Fibroblast of skin of abdomen (primary cell): Measurements from ENCODE around the gene SCAI.
"Not testable (repeated sequence)": the region's sequence is repeated elsewhere in the genome, so short reads cannot be mapped to it uniquely, and the experiment has no call there.

Experiments used
- DNase-seq: peaks from one replicate; pipeline ENCODE4 v3.0.0-alpha.2; 2013

Gene SCAI

GRCh38 chr9:125150349-125151245, 7.3 kb upstream of the SCAI start:
- DNase-seq = no peak

GRCh38 chr9:125147401-125147951, 4.1 kb upstream of the SCAI start:
- DNase-seq = no peak

- no peak for DNase-seq
These were observed 2.9 kb upstream of the SCAI start for GRCh38 chr9:125146247-125146646.

GRCh38 chr9:125145425-125145824, 2.1 kb upstream of the SCAI start:
- DNase-seq = no peak

GRCh38 chr9:125142560-125143376, 560 bp downstream of the SCAI start:
- no peak for DNase-seq

- no peak for DNase-seq
These were observed 1.6 kb downstream of the SCAI start for GRCh38 chr9:125141751-125142150.

GRCh38 chr9:125141251-125141650, 2.1 kb downstream of the SCAI start:
- DNase-seq = peak; percentile 62

- no peak for DNase-seq
These were observed 2.8 kb downstream of the SCAI start for GRCh38 chr9:125140576-125140975.

GRCh38 chr9:125137200-125137599, 6.1 kb downstream of the SCAI start:
- DNase-seq = peak; percentile 76

- DNase-seq = no peak
These were observed 8.4 kb downstream of the SCAI start for GRCh38 chr9:125134976-125135375.

- no peak for DNase-seq
These were observed 9.7 kb downstream of the SCAI start for GRCh38 chr9:125133403-125134329.

GRCh38 chr9:125131778-125132177, 11.6 kb downstream of the SCAI start:
- no peak for DNase-seq

GRCh38 chr9:125126019-125126746, 17.1 kb downstream of the SCAI start:
- DNase-seq = peak; percentile 100

GRCh38 chr9:125125523-125125922, 17.8 kb downstream of the SCAI start:
- peak; percentile 10 for DNase-seq

- no peak for DNase-seq
These were observed 22.2 kb downstream of the SCAI start for GRCh38 chr9:125121146-125121545.

GRCh38 chr9:125119643-125120286, 23.6 kb downstream of the SCAI start:
- peak; percentile 46 for DNase-seq

- DNase-seq = not testable (repeated sequence)
These were observed 24.6 kb downstream of the SCAI start for GRCh38 chr9:125118696-125119095.

GRCh38 chr9:125114503-125114902, 28.8 kb downstream of the SCAI start:
- not testable (repeated sequence) for DNase-seq

GRCh38 chr9:125110464-125110863, 32.9 kb downstream of the SCAI start:
- no peak for DNase-seq

- DNase-seq = not testable (repeated sequence)
These were observed 34.8 kb downstream of the SCAI start for GRCh38 chr9:125108541-125108940.
